ENCODE data around the gene ENPP3.

- TF ChIP-seq MXI1 (IDR thresholded peaks at IDR 0.05; ENCODE audit: low read depth, low read length) (no peak), CTCF (IDR thresholded peaks at IDR 0.05) (no peak), IRF3 (IDR thresholded peaks at IDR 0.05; ENCODE audit: low read depth, low read length) (no peak), EP300 (IDR thresholded peaks at IDR 0.05; ENCODE audit: borderline replicate concordance in 1 of 2, low read depth in 1 of 2, low read length in 1 of 2) (no peak)
These were observed 44.2 kb upstream of the ENPP3 start for GRCh38 chr6:131592935-131593334.
